Measurements from ENCODE around the gene ARHGAP22. TPM values are rescaled to one million over a fixed set of nuclear protein-coding genes. Genes with fewer than 3 reads are reported as not detected.

ARHGAP22 gene
- total RNA-seq, 1 donor from 2014 or later: 6.2 TPM

DNA sequence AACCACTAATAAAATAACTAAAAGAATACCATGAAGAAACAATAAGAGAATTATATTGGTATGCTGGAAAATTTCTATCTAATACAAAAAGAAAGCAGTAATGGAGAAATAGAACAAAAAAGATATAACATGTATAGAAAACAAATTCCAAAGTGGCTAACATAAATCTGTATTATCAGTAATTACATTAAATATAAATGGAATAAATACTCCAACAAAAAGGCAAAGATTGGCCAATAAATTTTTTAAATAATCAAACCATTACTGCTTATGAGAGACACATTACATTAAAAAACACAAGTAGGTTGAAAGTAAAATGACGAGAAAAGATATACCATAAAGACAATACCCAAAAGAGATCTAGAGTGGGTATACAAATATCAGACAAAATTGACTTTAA is 90.0 kb downstream of the ARHGAP22 start:
- Histone ChIP-seq H3K4me2 (ENCODE audit: low read length) (no peak overlapping the region), H3K36me3 (ENCODE audit: insufficient read depth, low read length) (peaks cover 3% of the 10 kb centered on the region), H4K20me1 (ENCODE audit: insufficient read depth, low read length) (peaks cover 62% of the 10 kb centered on the region), H3K4me3 (ENCODE audit: insufficient read depth, low read depth, low read length) (no peak overlapping the region), H2AFZ (ENCODE audit: low read depth, low read length) (no peak overlapping the region), H3K79me2 (ENCODE audit: insufficient read depth, low read length) (peaks cover 100% of the 10 kb centered on the region), H3K9ac (ENCODE audit: low read length) (no peak overlapping the region), H3K27ac (ENCODE audit: low read depth, low read length) (no peak overlapping the region), H3K27me3 (ENCODE audit: insufficient read depth, low read length) (no peaks in the 10 kb centered on the region), H3K9me3 (ENCODE audit: insufficient read depth, low read depth, low read length) (no peaks in the 10 kb centered on the region), H3K4me1 (ENCODE audit: insufficient read depth, low read length) (no peaks in the 10 kb centered on the region)
- peaks cover 2% of the 10 kb centered on the region for H3K36me3 Mint-ChIP-seq (ENCODE audit: low read depth, unreplicated experiment)
- no peaks in the 10 kb centered on the region for H3K4me1 Mint-ChIP-seq (ENCODE audit: low read depth, unreplicated experiment)
- peaks cover 12% of the 10 kb centered on the region for H3K9me3 Mint-ChIP-seq (ENCODE audit: unreplicated experiment)
- H3K4me3 Mint-ChIP-seq (ENCODE audit: unreplicated experiment): no peak overlapping the region
- H3K27me3 Mint-ChIP-seq (ENCODE audit: low read depth, unreplicated experiment): peaks cover 13% of the 10 kb centered on the region
- TF ChIP-seq EZH2 (IDR thresholded peaks at IDR 0.05; ENCODE audit: insufficient read depth, low read length): no peak
- TF ChIP-seq, protein P1, sequence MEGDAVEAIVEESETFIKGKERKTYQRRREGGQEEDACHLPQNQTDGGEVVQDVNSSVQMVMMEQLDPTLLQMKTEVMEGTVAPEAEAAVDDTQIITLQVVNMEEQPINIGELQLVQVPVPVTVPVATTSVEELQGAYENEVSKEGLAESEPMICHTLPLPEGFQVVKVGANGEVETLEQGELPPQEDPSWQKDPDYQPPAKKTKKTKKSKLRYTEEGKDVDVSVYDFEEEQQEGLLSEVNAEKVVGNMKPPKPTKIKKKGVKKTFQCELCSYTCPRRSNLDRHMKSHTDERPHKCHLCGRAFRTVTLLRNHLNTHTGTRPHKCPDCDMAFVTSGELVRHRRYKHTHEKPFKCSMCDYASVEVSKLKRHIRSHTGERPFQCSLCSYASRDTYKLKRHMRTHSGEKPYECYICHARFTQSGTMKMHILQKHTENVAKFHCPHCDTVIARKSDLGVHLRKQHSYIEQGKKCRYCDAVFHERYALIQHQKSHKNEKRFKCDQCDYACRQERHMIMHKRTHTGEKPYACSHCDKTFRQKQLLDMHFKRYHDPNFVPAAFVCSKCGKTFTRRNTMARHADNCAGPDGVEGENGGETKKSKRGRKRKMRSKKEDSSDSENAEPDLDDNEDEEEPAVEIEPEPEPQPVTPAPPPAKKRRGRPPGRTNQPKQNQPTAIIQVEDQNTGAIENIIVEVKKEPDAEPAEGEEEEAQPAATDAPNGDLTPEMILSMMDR (IDR thresholded peaks at IDR 0.05; ENCODE audit: insufficient read depth, low read depth, low read length): no peak
- FAIRE-seq: no peak
- no peak overlapping the region for H3K27ac Mint-ChIP-seq (ENCODE audit: unreplicated experiment)
- DNase-seq (ENCODE audit: low read depth): no peak

DNA sequence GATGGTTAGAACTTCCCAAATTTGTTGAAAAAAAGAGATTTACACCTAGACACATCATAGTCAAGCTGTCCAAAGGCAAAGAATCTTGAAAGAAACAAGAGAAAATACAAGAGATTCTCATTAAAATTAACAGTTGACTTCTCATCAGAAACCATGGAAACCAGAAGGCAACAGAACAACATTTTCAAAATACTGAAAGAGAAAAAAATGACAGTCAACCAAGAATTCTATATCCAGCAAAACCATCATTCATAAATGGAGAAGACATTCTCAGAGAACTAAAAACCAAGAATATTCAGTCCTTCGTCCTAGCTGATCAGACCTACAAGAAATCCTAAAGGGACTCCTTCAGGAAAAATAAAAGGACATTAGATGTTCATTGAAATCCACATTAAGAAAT is 90.6 kb downstream of the ARHGAP22 start:
- Mint-ChIP-seq H3K4me1 (ENCODE audit: low read depth, unreplicated experiment) (no peaks in the 10 kb centered on the region), H3K27ac (ENCODE audit: unreplicated experiment) (no peak overlapping the region), H3K9me3 (ENCODE audit: unreplicated experiment) (peaks cover 12% of the 10 kb centered on the region), H3K27me3 (ENCODE audit: low read depth, unreplicated experiment) (peaks cover 9% of the 10 kb centered on the region), H3K4me3 (ENCODE audit: unreplicated experiment) (no peak overlapping the region), H3K36me3 (ENCODE audit: low read depth, unreplicated experiment) (peaks cover 2% of the 10 kb centered on the region)
- peaks cover 3% of the 10 kb centered on the region for H3K4me1 ChIP-seq (ENCODE audit: insufficient read depth, low read length)
- FAIRE-seq (no peak), DNase-seq (ENCODE audit: low read depth) (no peak)
- no peak overlapping the region for H3K4me2 ChIP-seq (ENCODE audit: low read length)
- no peaks in the 10 kb centered on the region for H3K27me3 ChIP-seq (ENCODE audit: insufficient read depth, low read length)
- no peak overlapping the region for H3K9ac ChIP-seq (ENCODE audit: low read length)
- peaks cover 99% of the 10 kb centered on the region for H3K79me2 ChIP-seq (ENCODE audit: insufficient read depth, low read length)
- H3K27ac ChIP-seq (ENCODE audit: low read depth, low read length): no peak overlapping the region
- H3K36me3 ChIP-seq (ENCODE audit: insufficient read depth, low read length): peaks cover 3% of the 10 kb centered on the region
- no peaks in the 10 kb centered on the region for H3K9me3 ChIP-seq (ENCODE audit: insufficient read depth, low read depth, low read length)
- no peak for TF ChIP-seq EZH2 (IDR thresholded peaks at IDR 0.05; ENCODE audit: insufficient read depth, low read length)
- TF ChIP-seq, protein P1 (IDR thresholded peaks at IDR 0.05; ENCODE audit: insufficient read depth, low read depth, low read length): no peak
- H3K4me3 ChIP-seq (ENCODE audit: insufficient read depth, low read depth, low read length): no peak overlapping the region
- peaks cover 61% of the 10 kb centered on the region for H4K20me1 ChIP-seq (ENCODE audit: insufficient read depth, low read length)
- H2AFZ ChIP-seq (ENCODE audit: low read depth, low read length): no peak overlapping the region

DNA sequence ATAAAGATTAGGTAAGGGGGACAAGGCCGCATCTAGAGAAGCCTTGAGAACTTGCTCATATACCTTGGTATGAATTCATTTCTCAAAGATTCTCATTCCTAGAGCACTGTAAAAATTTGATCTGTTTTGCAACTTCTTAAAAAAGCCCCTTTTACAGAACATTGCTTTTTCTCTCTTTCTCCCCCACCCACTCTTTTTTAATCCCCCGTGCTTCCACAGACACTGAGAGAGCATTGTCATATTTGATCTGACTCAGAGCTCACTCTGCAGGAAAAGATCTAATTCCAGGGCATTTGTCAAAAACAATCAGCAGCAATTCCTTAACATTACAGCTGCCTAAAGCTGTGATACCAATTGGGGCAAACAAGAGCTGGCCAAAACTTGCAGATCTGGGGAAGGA is 92.0 kb downstream of the ARHGAP22 start:
- Mint-ChIP-seq H3K27ac (ENCODE audit: unreplicated experiment) (no peak overlapping the region), H3K4me3 (ENCODE audit: unreplicated experiment) (no peak overlapping the region), H3K4me1 (ENCODE audit: low read depth, unreplicated experiment) (no peaks in the 10 kb centered on the region), H3K27me3 (ENCODE audit: low read depth, unreplicated experiment) (peaks cover 2% of the 10 kb centered on the region), H3K36me3 (ENCODE audit: low read depth, unreplicated experiment) (peaks cover 2% of the 10 kb centered on the region), H3K9me3 (ENCODE audit: unreplicated experiment) (peaks cover 12% of the 10 kb centered on the region)
- Histone ChIP-seq H3K9ac (ENCODE audit: low read length) (no peak overlapping the region), H3K9me3 (ENCODE audit: insufficient read depth, low read depth, low read length) (no peaks in the 10 kb centered on the region), H2AFZ (ENCODE audit: low read depth, low read length) (no peak overlapping the region), H3K27me3 (ENCODE audit: insufficient read depth, low read length) (no peaks in the 10 kb centered on the region), H3K27ac (ENCODE audit: low read depth, low read length) (no peak overlapping the region), H4K20me1 (ENCODE audit: insufficient read depth, low read length) (peaks cover 63% of the 10 kb centered on the region), H3K79me2 (ENCODE audit: insufficient read depth, low read length) (peaks cover 99% of the 10 kb centered on the region), H3K4me3 (ENCODE audit: insufficient read depth, low read depth, low read length) (no peak overlapping the region), H3K4me1 (ENCODE audit: insufficient read depth, low read length) (peaks cover 3% of the 10 kb centered on the region), H3K36me3 (ENCODE audit: insufficient read depth, low read length) (peaks cover 3% of the 10 kb centered on the region), H3K4me2 (ENCODE audit: low read length) (no peak overlapping the region)
- DNase-seq (ENCODE audit: low read depth) (no peak), FAIRE-seq (no peak)
- TF ChIP-seq EZH2 (IDR thresholded peaks at IDR 0.05; ENCODE audit: insufficient read depth, low read length): no peak
- TF ChIP-seq, protein P1 (IDR thresholded peaks at IDR 0.05; ENCODE audit: insufficient read depth, low read depth, low read length): no peak

Data from astrocyte (in vitro differentiated cells and primary cell).